Vagina (tissue), 2 donors: ENCODE measurements around the gene DGAT2L6. TPM values are rescaled to one million over a fixed set of nuclear protein-coding genes. Genes with fewer than 3 reads are reported as not detected.

Experiments
- DNase-seq, 2 donors: peaks; one replicate each; pipeline ENCODE4 v3.0.0-alpha.2; 2017; ENCODE audit errors: extremely low spot score in 2 of 2
- H3K27ac ChIP-seq: fragments of 200-600 bp; sonication (generic); one replicate; pipeline ENCODE4 v1.5.1; 2019
- H3K27me3 ChIP-seq: fragments of 200-600 bp; sonication (generic); one replicate; pipeline ENCODE4 v1.5.1; 2019
- H3K36me3 ChIP-seq, 2 donors: fragments of 200-600 bp; sonication (generic); one replicate each; pipeline ENCODE4 v1.5.1; 2017 to 2019
- H3K4me1 ChIP-seq: fragments of 200-600 bp; sonication (generic); one replicate; pipeline ENCODE4 v1.5.1; 2019
- H3K4me3 ChIP-seq, 2 donors: fragments of 200-600 bp; sonication (generic); 1 replicate in 1 of 2; 2 replicates in 1 of 2; pipeline ENCODE4 v1.5.1; 2016 to 2019
- H3K9me3 ChIP-seq: fragments of 200-600 bp; sonication (generic); one replicate; pipeline ENCODE4 v1.5.1; 2019
- CTCF ChIP-seq, 3 experiments: fragments of 450-650 bp in 2 of 3; fragments of 200-600 bp in 1 of 3; sonication (generic) in 1 of 3; IDR thresholded peaks; one replicate each; pipeline ENCODE4 v1.5.1; 2017 to 2019; ENCODE audit warnings: antibody characterized with exemption in 3 of 3, mild to moderate bottlenecking in 2 of 3, moderate library complexity in 2 of 3
- POLR2A ChIP-seq, 2 donors: fragments of 450-650 bp; IDR thresholded peaks; one replicate each; pipeline ENCODE4 v1.6.1; 2017; ENCODE audit warnings: antibody characterized with exemption in 2 of 2, mild to moderate bottlenecking in 2 of 2, moderate library complexity in 2 of 2
- POLR2AphosphoS5 ChIP-seq, 2 donors: sonication (generic); formaldehyde crosslinking; IDR thresholded peaks; one replicate each; pipeline ENCODE4 v1.9.0; 2017; ENCODE audit warnings: antibody characterized with exemption in 2 of 2, mild to moderate bottlenecking in 2 of 2, low read depth in 1 of 2; ENCODE audit not compliant: insufficient read depth in 1 of 2
- intact Hi-C: fragments of 100-400 bp; cut with DNase I; formaldehyde crosslinking; loops from one replicate; pipeline ENCODE4 v1.15.1; 2023
- total RNA-seq: library from RNA; depleted of rRNA; stranded (reverse); fragments of >200 nt; gene quantifications from one replicate; pipeline ENCODE4 v1.2.3, GENCODE V29; 2016

DGAT2L6 gene
- total RNA-seq, 1 donor from 2014 or later = not detected

GRCh38 chrX:70244881-70245280 lies 67.6 kb downstream of the DGAT2L6 start:
- no peak for TF ChIP-seq CTCF (IDR thresholded peaks at IDR 0.05)
- TF ChIP-seq POLR2A (IDR thresholded peaks at IDR 0.05) = no peak
- no peak for TF ChIP-seq POLR2AphosphoS5 (IDR thresholded peaks at IDR 0.05; ENCODE audit: insufficient read depth in 1 of 2, low read depth in 1 of 2)
- Histone ChIP-seq H3K9me3 (no peaks in the 10 kb centered on the region), H3K27ac (no peak overlapping the region), H3K4me3 (no peak overlapping the region), H3K27me3 (no peaks in the 10 kb centered on the region), H3K4me1 (no peaks in the 10 kb centered on the region), H3K36me3 (no peaks in the 10 kb centered on the region)
- intact Hi-C loops = no loop called here
- no peak for DNase-seq

GRCh38 chrX:70247252-70247651 lies 70.0 kb downstream of the DGAT2L6 start:
- intact Hi-C loops = no loop called here
- TF ChIP-seq CTCF (IDR thresholded peaks at IDR 0.05) (no peak), POLR2A (IDR thresholded peaks at IDR 0.05) (no peak), POLR2AphosphoS5 (IDR thresholded peaks at IDR 0.05; ENCODE audit: insufficient read depth in 1 of 2, low read depth in 1 of 2) (no peak)
- H3K27me3 ChIP-seq = no peaks in the 10 kb centered on the region

GRCh38 chrX:70252491-70252890 lies 75.2 kb downstream of the DGAT2L6 start:
- intact Hi-C loops = no loop called here
- H3K4me3 ChIP-seq = no peak overlapping the region
- no peaks in the 10 kb centered on the region for H3K27me3 ChIP-seq

More at GRCh38 chrX:70247252-70247651, 70.0 kb downstream of the DGAT2L6 start:
- no peak overlapping the region for H3K27ac ChIP-seq
- no peaks in the 10 kb centered on the region for H3K36me3 ChIP-seq
- no peak overlapping the region for H3K4me3 ChIP-seq
- H3K4me1 ChIP-seq = no peaks in the 10 kb centered on the region
- DNase-seq = no peak
- no peaks in the 10 kb centered on the region for H3K9me3 ChIP-seq

GRCh38 chrX:70253377-70254062 lies 76.2 kb downstream of the DGAT2L6 start:
- no peaks in the 10 kb centered on the region for H3K9me3 ChIP-seq
- DNase-seq = no peak
- no peaks in the 10 kb centered on the region for H3K36me3 ChIP-seq
- H3K4me3 ChIP-seq = no peak overlapping the region
- intact Hi-C loops = no loop called here
- H3K27ac ChIP-seq = no peak overlapping the region
- TF ChIP-seq CTCF (IDR thresholded peaks at IDR 0.05) (no peak), POLR2AphosphoS5 (IDR thresholded peaks at IDR 0.05; ENCODE audit: insufficient read depth in 1 of 2, low read depth in 1 of 2) (no peak), POLR2A (IDR thresholded peaks at IDR 0.05) (no peak)
- no peaks in the 10 kb centered on the region for H3K4me1 ChIP-seq
- no peaks in the 10 kb centered on the region for H3K27me3 ChIP-seq

More at GRCh38 chrX:70252491-70252890, 75.2 kb downstream of the DGAT2L6 start:
- no peaks in the 10 kb centered on the region for H3K9me3 ChIP-seq
- no peaks in the 10 kb centered on the region for H3K4me1 ChIP-seq
- TF ChIP-seq POLR2A (IDR thresholded peaks at IDR 0.05) = no peak
- TF ChIP-seq CTCF (IDR thresholded peaks at IDR 0.05) = no peak
- no peak for TF ChIP-seq POLR2AphosphoS5 (IDR thresholded peaks at IDR 0.05; ENCODE audit: insufficient read depth in 1 of 2, low read depth in 1 of 2)
- no peaks in the 10 kb centered on the region for H3K36me3 ChIP-seq
- H3K27ac ChIP-seq = no peak overlapping the region
- no peak for DNase-seq

GRCh38 chrX:70254063-70254400 lies 76.7 kb downstream of the DGAT2L6 start:
- intact Hi-C loops = no loop called here
- Histone ChIP-seq H3K4me1 (no peaks in the 10 kb centered on the region), H3K4me3 (no peak overlapping the region), H3K27ac (no peak overlapping the region), H3K9me3 (no peaks in the 10 kb centered on the region), H3K27me3 (no peaks in the 10 kb centered on the region), H3K36me3 (no peaks in the 10 kb centered on the region)
- TF ChIP-seq POLR2A (IDR thresholded peaks at IDR 0.05) = no peak
- TF ChIP-seq POLR2AphosphoS5 (IDR thresholded peaks at IDR 0.05; ENCODE audit: insufficient read depth in 1 of 2, low read depth in 1 of 2) = no peak
- TF ChIP-seq CTCF (IDR thresholded peaks at IDR 0.05) = no peak
- DNase-seq = no peak
